ENCODE data around the gene TCF12.

Gene TCF12

GRCh38 chr15:57057134-57057930, 138.9 kb downstream of the TCF12 start:
- DNase-seq = no peak

GRCh38 chr15:57059026-57059660, 140.7 kb downstream of the TCF12 start:
- no peak for DNase-seq

GRCh38 chr15:57060799-57061198, 142.4 kb downstream of the TCF12 start:
- DNase-seq = no peak

- no peak for DNase-seq
These were observed 142.8 kb downstream of the TCF12 start for GRCh38 chr15:57061281-57061680.

GRCh38 chr15:57061696-57062095, 143.3 kb downstream of the TCF12 start:
- no peak for DNase-seq

- no peak for DNase-seq
These were observed 145.6 kb downstream of the TCF12 start for GRCh38 chr15:57064033-57064432.

GRCh38 chr15:57069423-57069822, 151.0 kb downstream of the TCF12 start:
- no peak for DNase-seq

- no peak for DNase-seq
These were observed 152.2 kb downstream of the TCF12 start for GRCh38 chr15:57070674-57071073.

GRCh38 chr15:57079446-57079845, 161.0 kb downstream of the TCF12 start:
- DNase-seq = no peak

- DNase-seq = no peak
These were observed 161.6 kb downstream of the TCF12 start for GRCh38 chr15:57079931-57080620.

GRCh38 chr15:57082054-57082728, 163.7 kb downstream of the TCF12 start:
- DNase-seq = no peak

GRCh38 chr15:57084192-57084591, 165.7 kb downstream of the TCF12 start:
- DNase-seq = no peak

- no peak for DNase-seq
These were observed 166.8 kb downstream of the TCF12 start for GRCh38 chr15:57085267-57085666.

- no peak for DNase-seq
These were observed 168.5 kb downstream of the TCF12 start for GRCh38 chr15:57086857-57087427.

- DNase-seq = no peak
These were observed 171.5 kb downstream of the TCF12 start for GRCh38 chr15:57089815-57090495.

- no peak for DNase-seq
These were observed 172.0 kb downstream of the TCF12 start for GRCh38 chr15:57090496-57090859.

- DNase-seq = no peak
These were observed 173.2 kb downstream of the TCF12 start for GRCh38 chr15:57091636-57092035.

GRCh38 chr15:57092252-57092651, 173.8 kb downstream of the TCF12 start:
- DNase-seq = no peak

- DNase-seq = no peak
These were observed 176.1 kb downstream of the TCF12 start for GRCh38 chr15:57094321-57095257.

GRCh38 chr15:57095896-57096295, 177.5 kb downstream of the TCF12 start:
- no peak for DNase-seq

GRCh38 chr15:57097246-57097645, 178.8 kb downstream of the TCF12 start:
- no peak for DNase-seq

Data from effector CD4-positive, alpha-beta T cell (primary cell).